Pancreas (tissue), 10 donors: ENCODE results near the gene CEP128. TPM values are rescaled to one million over a fixed set of nuclear protein-coding genes. Genes with fewer than 3 reads are reported as not detected.

Experiments
- ATAC-seq, 4 donors: fragments of 200-7000 bp; cut with Tn5 transposase; one replicate each; pipeline versions ENCODE4 v1.8.0 to v1.9.1; 2020; ENCODE audit warnings: mild to moderate bottlenecking in 4 of 4, moderate library complexity in 4 of 4
- DNase-seq, 6 donors: peaks; one replicate each; pipeline ENCODE4 v3.0.0-alpha.2; 2020
- FAIRE-seq: peaks from 2 replicates; lab custom pipeline; 2012; peaks lifted over from hg19 to GRCh38; lab: Jason Lieb, UNC
- H3K27ac ChIP-seq, 4 donors: fragments of 200-600 bp; sonication (generic); 1 replicate in 3 of 4; 2 replicates in 1 of 4; pipeline versions ENCODE4 v1.5.0 to v1.8.0; 2020
- H3K27me3 ChIP-seq, 4 donors: fragments of 200-600 bp; one replicate each; pipeline ENCODE4 v1.8.0; 2021
- H3K36me3 ChIP-seq, 3 donors: fragments of 200-600 bp; sonication (generic) in 1 of 3; one replicate each; pipeline versions ENCODE4 v1.5.0 to v1.8.0; 2020 to 2021
- H3K4me1 ChIP-seq, 3 donors: fragments of 200-600 bp; one replicate each; pipeline ENCODE4 v1.8.0; 2021
- H3K4me3 ChIP-seq, 4 donors: fragments of 200-600 bp; sonication (generic) in 2 of 4; one replicate each; pipeline versions ENCODE4 v1.5.0 to v1.8.0; 2020 to 2021
- H3K9me3 ChIP-seq, 4 donors: fragments of 200-600 bp; one replicate each; pipeline ENCODE4 v1.8.0; 2021
- CTCF ChIP-seq, 4 donors: fragments of 200-600 bp; sonication (generic) in 3 of 4; IDR thresholded peaks; one replicate each; pipeline versions ENCODE4 v1.5.0 to v1.8.0; 2021; ENCODE audit warnings: antibody characterized with exemption in 4 of 4
- WGBS, 2 donors: extraction: QIAGEN DNeasy Blood & Tissue Kit; methylation state at CpG; one replicate each; pipeline ENCODE4 v1.1.7; 2013; 5-methylcytosine and 5-hydroxymethylcytosine counted together
- intact Hi-C, 3 donors: fragments of 100-400 bp; cut with DNase I; formaldehyde crosslinking; loops; one replicate each; pipeline versions ENCODE4 v1.11.1 to v1.14.2; 2022
- polyA plus RNA-seq, 2 donors: library from polyadenylated mRNA; stranded (reverse); fragments of 200-250 nt; gene quantifications; one replicate each; pipeline ENCODE4 v1.2.3, GENCODE V29; 2013
- total RNA-seq, 6 donors: library from RNA; stranded (reverse); fragmentation: NEBNext Ultra II Directional in 4 of 6; extraction: Animal tissue kit (Norgen Biotek cat#: 25700) in 4 of 6; gene quantifications; one replicate each; pipeline versions ENCODE4 v1.2.1 to v1.2.4, GENCODE V29; 2021 to 2023
- donor health status: healthy with polysubstance abuse.
- donor health status: DM: no; HTN: no; CAD: no; lungs with moderate emphysema.
- donor health status: DM: no; HTN: no; CAD: no.
- donor health status: control.
- donor health status: control.
- donor health status: Bipolar disorder and iron deficiency.
- donor health status: DM: yes; HTN: yes; CAD: no.
- donor health status: DM: no; HTN: no; CAD: no.
- donor health status: DM: no; HTN: no; CAD: no.
- donor health status: DM: yes; HTN: yes; CAD: no.

Gene CEP128
- total and polyA plus RNA-seq, 8 donors, result 0.92 to 2.8 (median 2.0) TPM

- Histone ChIP-seq H3K27ac (no peak overlapping the region), H3K9me3 (no peaks in the 10 kb centered on the region), H3K4me1 (peaks cover 0 to 9% (median 0%) of the 10 kb centered on the region in 3 donors), H3K27me3 (no peaks in the 10 kb centered on the region), H3K36me3 (no peaks in the 10 kb centered on the region), H3K4me3 (no peak overlapping the region)
- DNase-seq (no peak), ATAC-seq (no peak), FAIRE-seq (no peak)
- WGBS, 2 donors, result 87 to 89% methylated on average over 1 of the region's 1 CpG
- intact Hi-C loops, result no loop called here
- no peak for TF ChIP-seq CTCF (IDR thresholded peaks at IDR 0.05)
These were observed 1.4 kb downstream of the CEP128 start for GRCh38 chr14:80940146-80940545.

GRCh38 chr14:80933686-80934085 is 7.9 kb downstream of the CEP128 start:
- no peak for ATAC-seq
- no peaks in the 10 kb centered on the region for H3K27me3 ChIP-seq
- no peak for FAIRE-seq

GRCh38 chr14:80933282-80933681 is 8.3 kb downstream of the CEP128 start:
- Histone ChIP-seq H3K27me3 (no peaks in the 10 kb centered on the region), H3K4me3 (no peak overlapping the region), H3K36me3 (no peaks in the 10 kb centered on the region), H3K9me3 (no peaks in the 10 kb centered on the region), H3K27ac (no peak overlapping the region), H3K4me1 (no peaks in the 10 kb centered on the region)
- DNase-seq (no peak), ATAC-seq (no peak), FAIRE-seq (no peak)
- intact Hi-C loops, result no loop called here
- TF ChIP-seq CTCF (IDR thresholded peaks at IDR 0.05), result no peak

More at GRCh38 chr14:80933686-80934085, 7.9 kb downstream of the CEP128 start:
- H3K27ac ChIP-seq, result no peak overlapping the region
- no peak for TF ChIP-seq CTCF (IDR thresholded peaks at IDR 0.05)
- WGBS, 2 donors, result 82 to 84% methylated on average over 4 of the region's 4 CpGs
- DNase-seq, result no peak
- no peak overlapping the region for H3K4me3 ChIP-seq
- intact Hi-C loops, result no loop called here
- H3K9me3 ChIP-seq, result no peaks in the 10 kb centered on the region
- H3K4me1 ChIP-seq, result no peaks in the 10 kb centered on the region
- no peaks in the 10 kb centered on the region for H3K36me3 ChIP-seq

- Histone ChIP-seq H3K36me3 (no peaks in the 10 kb centered on the region), H3K27me3 (no peaks in the 10 kb centered on the region), H3K27ac (no peak overlapping the region), H3K4me1 (no peaks in the 10 kb centered on the region), H3K4me3 (no peak overlapping the region), H3K9me3 (no peaks in the 10 kb centered on the region)
- FAIRE-seq (no peak), ATAC-seq (peak in 2 of 4 donors; percentile 29 to 30), DNase-seq (no peak)
- WGBS, 2 donors, result 64 to 70% methylated on average over 8 of the region's 8 CpGs
- intact Hi-C loops, result no loop called here
- no peak for TF ChIP-seq CTCF (IDR thresholded peaks at IDR 0.05)
These were observed 10.6 kb downstream of the CEP128 start for GRCh38 chr14:80930836-80931389.

GRCh38 chr14:80930095-80930494 is 11.4 kb downstream of the CEP128 start:
- H3K36me3 ChIP-seq, result no peaks in the 10 kb centered on the region
- H3K27me3 ChIP-seq, result no peaks in the 10 kb centered on the region
- no peak overlapping the region for H3K27ac ChIP-seq
- H3K9me3 ChIP-seq, result no peaks in the 10 kb centered on the region
- FAIRE-seq (no peak), DNase-seq (no peak), ATAC-seq (no peak)
- H3K4me1 ChIP-seq, result no peaks in the 10 kb centered on the region
- intact Hi-C loops, result no loop called here
- WGBS, 2 donors, result 87 to 91% methylated on average over 5 of the region's 5 CpGs
- TF ChIP-seq CTCF (IDR thresholded peaks at IDR 0.05), result no peak
- no peak overlapping the region for H3K4me3 ChIP-seq
